HG02852 (cell line): ENCODE measurements around the gene TMEM260.

Experiments
- ATAC-seq: cut with Tn5 transposase; IDR thresholded peaks from one replicate; pipeline ENCODE4 v1.9.1; 2021; ENCODE audit warnings: mild to moderate bottlenecking, moderate library complexity; ENCODE audit not compliant: unreplicated experiment

Gene TMEM260

GRCh38 chr14:56579345-56580220 lies at the start of gene TMEM260:
TSS of gene TMEM260 (plus strand) at chr14:56579798. CDS start at chr14:56579915, 117 bp downstream.
- peak; percentile 88 for ATAC-seq

GRCh38 chr14:56532546-56532945 lies 47.1 kb upstream of the TMEM260 start:
- no peak for ATAC-seq

GRCh38 chr14:56534656-56535055 lies 44.9 kb upstream of the TMEM260 start:
- ATAC-seq: no peak

- no peak for ATAC-seq
Observed at GRCh38 chr14:56539862-56540261, 39.7 kb upstream of the TMEM260 start.

GRCh38 chr14:56543436-56543835 lies 36.2 kb upstream of the TMEM260 start:
- ATAC-seq: no peak

- no peak for ATAC-seq
Observed at GRCh38 chr14:56549721-56550120, 29.9 kb upstream of the TMEM260 start.

- ATAC-seq: no peak
Observed at GRCh38 chr14:56552615-56553014, 27.0 kb upstream of the TMEM260 start.

- no peak for ATAC-seq
Observed at GRCh38 chr14:56554301-56554700, 25.3 kb upstream of the TMEM260 start.

- ATAC-seq: no peak
Observed at GRCh38 chr14:56555921-56556570, 23.6 kb upstream of the TMEM260 start.

- ATAC-seq: no peak
Observed at GRCh38 chr14:56559182-56559581, 20.4 kb upstream of the TMEM260 start.

- ATAC-seq: no peak
Observed at GRCh38 chr14:56561606-56562005, 18.0 kb upstream of the TMEM260 start.

- no peak for ATAC-seq
Observed at GRCh38 chr14:56562883-56563282, 16.7 kb upstream of the TMEM260 start.

- ATAC-seq: no peak
Observed at GRCh38 chr14:56569174-56569573, 10.4 kb upstream of the TMEM260 start.

GRCh38 chr14:56570295-56570694 lies 9.3 kb upstream of the TMEM260 start:
- ATAC-seq: no peak

GRCh38 chr14:56580221-56580711 lies 668 bp downstream of the TMEM260 start:
- ATAC-seq: no peak

GRCh38 chr14:56581041-56581727 lies 1.6 kb downstream of the TMEM260 start:
- ATAC-seq: no peak

- ATAC-seq: no peak
Observed at GRCh38 chr14:56585461-56586084, 6.0 kb downstream of the TMEM260 start.

- ATAC-seq: no peak
Observed at GRCh38 chr14:56587701-56588100, 8.1 kb downstream of the TMEM260 start.

GRCh38 chr14:56590535-56590960 lies 10.9 kb downstream of the TMEM260 start:
- ATAC-seq: no peak

GRCh38 chr14:56592746-56593544 lies 13.3 kb downstream of the TMEM260 start:
- ATAC-seq: no peak
